Hepatocyte (in vitro differentiated cells): ENCODE data around the gene HNF1B.

Experiments used
- CTCF ChIP-seq: fragments of 200-600 bp; sonication (generic); IDR thresholded peaks from 2 replicates; pipeline ENCODE4 v1.5.1; 2016; ENCODE audit warnings: antibody characterized with exemption, mild to moderate bottlenecking; ENCODE audit not compliant: poor library complexity
- EZH2 ChIP-seq: fragments of 200-600 bp; sonication (generic); IDR thresholded peaks from 2 replicates; pipeline ENCODE4 v1.6.1; 2016; ENCODE audit warnings: antibody characterized with exemption, mild to moderate bottlenecking, borderline replicate concordance
- EZH2phosphoT487 ChIP-seq: fragments of 200-600 bp; sonication (generic); IDR thresholded peaks from one replicate; pipeline ENCODE4 v1.6.1; 2018; ENCODE audit warnings: antibody characterized with exemption, mild to moderate bottlenecking, low read depth, moderate library complexity; ENCODE audit not compliant: unreplicated experiment, severe bottlenecking

- TF ChIP-seq CTCF (no peak), EZH2 (no peak), EZH2phosphoT487 (no peak)
Observed at GRCh38 chr17:37789771-37790541, 45.1 kb upstream of the HNF1B start.
